Trophoblast cell (in vitro differentiated cells and primary cell): ENCODE data around the gene SLC6A1.

Source experiments
- DNase-seq, 2 donors: peaks; one replicate each; pipeline ENCODE4 v3.0.0-alpha.2; 2016
- H2AFZ ChIP-seq: 2 replicates; pipeline ENCODE4 v1.6.1; 2013; ENCODE audit warnings: low read length, moderate library complexity, mild to moderate bottlenecking; ENCODE audit not compliant: insufficient read depth, poor library complexity
- H2AK5ac ChIP-seq: 2 replicates; pipeline ENCODE4 v1.6.1; 2013; ENCODE audit warnings: mild to moderate bottlenecking, low read length
- H2BK120ac ChIP-seq: 2 replicates; pipeline ENCODE4 v1.6.1; 2013; ENCODE audit warnings: low read length, mild to moderate bottlenecking, moderate library complexity; ENCODE audit not compliant: insufficient read depth, poor library complexity
- H2BK12ac ChIP-seq: 2 replicates; pipeline ENCODE4 v1.6.1; 2013; ENCODE audit warnings: mild to moderate bottlenecking, low read length, moderate library complexity
- H2BK5ac ChIP-seq: 2 replicates; pipeline ENCODE4 v1.6.1; 2013; ENCODE audit warnings: low read length, low read depth, moderate library complexity, mild to moderate bottlenecking; ENCODE audit not compliant: poor library complexity
- H3K14ac ChIP-seq: 2 replicates; pipeline ENCODE4 v1.6.1; 2013; ENCODE audit warnings: mild to moderate bottlenecking, low read length
- H3K18ac ChIP-seq: 2 replicates; pipeline ENCODE4 v1.6.1; 2013; ENCODE audit warnings: mild to moderate bottlenecking, low read length
- H3K23ac ChIP-seq: 2 replicates; pipeline ENCODE4 v1.6.1; 2013; ENCODE audit warnings: low read length
- H3K27ac ChIP-seq: 2 replicates; pipeline ENCODE4 v1.5.1; 2013; ENCODE audit warnings: low read depth, mild to moderate bottlenecking, inconsistent platforms, low read length, moderate library complexity
- H3K27me3 ChIP-seq: 2 replicates; pipeline ENCODE4 v1.6.1; 2013; ENCODE audit warnings: inconsistent platforms, mild to moderate bottlenecking, low read length, moderate library complexity; ENCODE audit not compliant: insufficient read depth
- H3K36me3 ChIP-seq, 2 experiments: 1 replicate in 1 of 2; 2 replicates in 1 of 2; pipeline ENCODE4 v1.6.1; 2013; ENCODE audit warnings: low read length in 2 of 2, mild to moderate bottlenecking in 2 of 2, moderate library complexity in 1 of 2; ENCODE audit not compliant: insufficient read depth in 2 of 2, control insufficient read depth in 1 of 2
- H3K4ac ChIP-seq: 2 replicates; pipeline ENCODE4 v1.6.1; 2013; ENCODE audit warnings: low read depth, mild to moderate bottlenecking, low read length, moderate library complexity
- H3K4me1 ChIP-seq, 2 experiments: 1 replicate in 1 of 2; 2 replicates in 1 of 2; pipeline ENCODE4 v1.6.1; 2013; ENCODE audit warnings: low read length in 2 of 2, mild to moderate bottlenecking in 2 of 2, moderate library complexity in 1 of 2; ENCODE audit not compliant: insufficient read depth in 2 of 2, control insufficient read depth in 1 of 2
- H3K4me2 ChIP-seq: 2 replicates; pipeline ENCODE4 v1.6.1; 2013; ENCODE audit warnings: inconsistent platforms, mild to moderate bottlenecking, low read length, moderate library complexity
- H3K4me3 ChIP-seq: 2 replicates; pipeline ENCODE4 v1.5.1; 2013; ENCODE audit warnings: mild to moderate bottlenecking, low read depth, low read length, inconsistent platforms
- H3K79me1 ChIP-seq: one replicate; pipeline ENCODE4 v1.6.1; 2013; ENCODE audit warnings: low read length
- H3K79me2 ChIP-seq: 2 replicates; pipeline ENCODE4 v1.6.1; 2013; ENCODE audit warnings: low read length, mild to moderate bottlenecking; ENCODE audit not compliant: control insufficient read depth, insufficient read depth, poor library complexity
- H3K9ac ChIP-seq: 2 replicates; pipeline ENCODE4 v1.6.1; 2013; ENCODE audit warnings: mild to moderate bottlenecking, low read length
- H3K9me3 ChIP-seq: 2 replicates; pipeline ENCODE4 v1.6.1; 2013; ENCODE audit warnings: low read depth, mild to moderate bottlenecking, control low read depth, inconsistent platforms, low read length; ENCODE audit not compliant: insufficient read depth
- H4K12ac ChIP-seq: 2 replicates; pipeline ENCODE4 v1.6.1; 2013; ENCODE audit warnings: low read depth, mild to moderate bottlenecking, low read length, moderate library complexity
- H4K8ac ChIP-seq: 2 replicates; pipeline ENCODE4 v1.6.1; 2013; ENCODE audit warnings: low read depth, mild to moderate bottlenecking, low read length, moderate library complexity
- H4K91ac ChIP-seq: one replicate; pipeline ENCODE4 v1.6.1; 2013; ENCODE audit warnings: low read depth, mild to moderate bottlenecking, low read length, moderate library complexity
- WGBS: extraction: QIAGEN DNeasy Blood & Tissue Kit; methylation state at CpG from one replicate; pipeline ENCODE4 v1.1.7; 2013; ENCODE audit warnings: missing lambda C conversion rate; ENCODE audit not compliant: insufficient read length, insufficient coverage; ENCODE audit errors: extremely low coverage; 5-methylcytosine and 5-hydroxymethylcytosine counted together

Gene SLC6A1

GRCh38 chr3:11020764-11021163, 28.2 kb downstream of the SLC6A1 start:
- no peak overlapping the region for H4K8ac ChIP-seq
- no peak overlapping the region for H3K9ac ChIP-seq
- H2AFZ ChIP-seq, result no peak overlapping the region
- no peak overlapping the region for H4K91ac ChIP-seq
- no peak overlapping the region for H2AK5ac ChIP-seq
- no peak overlapping the region for H3K4me2 ChIP-seq
- no peak overlapping the region for H2BK5ac ChIP-seq
- no peaks in the 10 kb centered on the region for H3K79me1 ChIP-seq
- no peaks in the 10 kb centered on the region for H3K4me1 ChIP-seq
- DNase-seq, result no peak
- H2BK12ac ChIP-seq, result no peak overlapping the region
- H3K4ac ChIP-seq, result no peak overlapping the region
- H3K79me2 ChIP-seq, result no peaks in the 10 kb centered on the region
- no peak overlapping the region for H3K4me3 ChIP-seq
- no CpG with 5 or more reads among the region's 2 CpGs for WGBS
- no peak overlapping the region for H2BK120ac ChIP-seq
- H4K12ac ChIP-seq, result no peak overlapping the region
- H3K27me3 ChIP-seq, result no peaks in the 10 kb centered on the region
- no peak overlapping the region for H3K23ac ChIP-seq
- H3K27ac ChIP-seq, result no peak overlapping the region
- peaks cover 3% of the 10 kb centered on the region for H3K9me3 ChIP-seq
- no peak overlapping the region for H3K18ac ChIP-seq
- H3K14ac ChIP-seq, result no peak overlapping the region
- no peaks in the 10 kb centered on the region for H3K36me3 ChIP-seq

GRCh38 chr3:11021611-11022011, 29.1 kb downstream of the SLC6A1 start:
- no peak overlapping the region for H4K8ac ChIP-seq
- no peak overlapping the region for H3K4ac ChIP-seq
- no peaks in the 10 kb centered on the region for H3K79me1 ChIP-seq
- no peaks in the 10 kb centered on the region for H3K27me3 ChIP-seq
- WGBS, result no CpG with 5 or more reads among the region's 8 CpGs
- H2AK5ac ChIP-seq, result no peak overlapping the region
- no peak overlapping the region for H4K12ac ChIP-seq
- no peak overlapping the region for H3K27ac ChIP-seq
- no peak overlapping the region for H3K4me3 ChIP-seq
- H3K23ac ChIP-seq, result no peak overlapping the region
- no peak overlapping the region for H3K18ac ChIP-seq
- H2AFZ ChIP-seq, result no peak overlapping the region
- H2BK12ac ChIP-seq, result no peak overlapping the region
- H4K91ac ChIP-seq, result no peak overlapping the region
- H3K4me1 ChIP-seq, result no peaks in the 10 kb centered on the region
- H3K9me3 ChIP-seq, result peaks cover 9% of the 10 kb centered on the region
- H3K4me2 ChIP-seq, result no peak overlapping the region
- no peaks in the 10 kb centered on the region for H3K79me2 ChIP-seq
- DNase-seq, result no peak
- no peak overlapping the region for H2BK120ac ChIP-seq
- no peak overlapping the region for H3K14ac ChIP-seq
- H3K36me3 ChIP-seq, result no peaks in the 10 kb centered on the region
- no peak overlapping the region for H2BK5ac ChIP-seq
- no peak overlapping the region for H3K9ac ChIP-seq

- WGBS, result no CpG with 5 or more reads among the region's 10 CpGs
- no peak overlapping the region for H4K8ac ChIP-seq
- H4K12ac ChIP-seq, result no peak overlapping the region
- H3K27ac ChIP-seq, result no peak overlapping the region
- no peak overlapping the region for H2AFZ ChIP-seq
- no peak overlapping the region for H2BK120ac ChIP-seq
- no peak overlapping the region for H3K4ac ChIP-seq
- H4K91ac ChIP-seq, result no peak overlapping the region
- H3K18ac ChIP-seq, result no peak overlapping the region
- no peaks in the 10 kb centered on the region for H3K27me3 ChIP-seq
- no peaks in the 10 kb centered on the region for H3K79me1 ChIP-seq
- H3K36me3 ChIP-seq, result no peaks in the 10 kb centered on the region
- no peak for DNase-seq
- no peak overlapping the region for H3K9ac ChIP-seq
- no peak overlapping the region for H3K14ac ChIP-seq
- H3K4me3 ChIP-seq, result no peak overlapping the region
- H3K4me2 ChIP-seq, result no peak overlapping the region
- no peak overlapping the region for H2BK12ac ChIP-seq
- H3K79me2 ChIP-seq, result no peaks in the 10 kb centered on the region
- H2AK5ac ChIP-seq, result no peak overlapping the region
- H3K23ac ChIP-seq, result no peak overlapping the region
- no peaks in the 10 kb centered on the region for H3K4me1 ChIP-seq
- H2BK5ac ChIP-seq, result no peak overlapping the region
- peaks cover 9% of the 10 kb centered on the region for H3K9me3 ChIP-seq
Measured at GRCh38 chr3:11022115-11022514, 29.6 kb downstream of the SLC6A1 start.

- no peak overlapping the region for H3K14ac ChIP-seq
- H2BK120ac ChIP-seq, result no peak overlapping the region
- no peak overlapping the region for H3K4me2 ChIP-seq
- H4K91ac ChIP-seq, result no peak overlapping the region
- H3K27me3 ChIP-seq, result peaks cover 3% of the 10 kb centered on the region
- H3K23ac ChIP-seq, result no peak overlapping the region
- no peak overlapping the region for H3K4me3 ChIP-seq
- H3K9ac ChIP-seq, result no peak overlapping the region
- H3K79me1 ChIP-seq, result no peaks in the 10 kb centered on the region
- no CpG with 5 or more reads among the region's 4 CpGs for WGBS
- H2BK12ac ChIP-seq, result no peak overlapping the region
- H4K12ac ChIP-seq, result no peak overlapping the region
- no peak overlapping the region for H4K8ac ChIP-seq
- H3K4ac ChIP-seq, result no peak overlapping the region
- H2AFZ ChIP-seq, result no peak overlapping the region
- H3K9me3 ChIP-seq, result peaks cover 17% of the 10 kb centered on the region
- no peak for DNase-seq
- H2AK5ac ChIP-seq, result no peak overlapping the region
- no peak overlapping the region for H3K27ac ChIP-seq
- no peak overlapping the region for H2BK5ac ChIP-seq
- H3K79me2 ChIP-seq, result no peaks in the 10 kb centered on the region
- H3K4me1 ChIP-seq, result no peaks in the 10 kb centered on the region
- H3K36me3 ChIP-seq, result no peaks in the 10 kb centered on the region
- H3K18ac ChIP-seq, result no peak overlapping the region
Measured at GRCh38 chr3:11024181-11024580, 31.6 kb downstream of the SLC6A1 start.
